Mesothelial cell of epicardium (in vitro differentiated cells): Measurements from ENCODE around the gene RNF43. TPM values are rescaled to one million over a fixed set of nuclear protein-coding genes. Genes with fewer than 3 reads are reported as not detected.

Source experiments
- DNase-seq, 2 experiments: peaks; one replicate each; pipeline ENCODE4 v3.0.0; 2021; ENCODE audit warnings: low spot score in 2 of 2; ENCODE audit not compliant: unreplicated experiment in 2 of 2
- H3K27ac Mint-ChIP-seq: 2 replicates; pipeline ENCODE4 v1.8.0; 2021; ENCODE audit warnings: mixed read lengths
- H3K27me3 Mint-ChIP-seq: 2 replicates; pipeline ENCODE4 v1.8.0; 2021; ENCODE audit warnings: low read depth, mixed read lengths
- H3K36me3 Mint-ChIP-seq: 2 replicates; pipeline ENCODE4 v1.8.0; 2021; ENCODE audit warnings: mixed read lengths
- H3K4me1 Mint-ChIP-seq: 2 replicates; pipeline ENCODE4 v1.8.0; 2021; ENCODE audit warnings: mixed read lengths
- H3K4me3 Mint-ChIP-seq: 2 replicates; pipeline ENCODE4 v1.8.0; 2021; ENCODE audit warnings: mild to moderate bottlenecking, moderate library complexity, mixed read lengths
- H3K9me3 Mint-ChIP-seq: 2 replicates; pipeline ENCODE4 v1.8.0; 2021; ENCODE audit warnings: mixed read lengths
- total RNA-seq: library from RNA; stranded (reverse); gene quantifications from 3 replicates; pipeline ENCODE4 v1.2.1, GENCODE V29; 2021
- TF ChIP-seq, protein P1 (sequence below): fragments of 200-600 bp; sonication (generic); IDR thresholded peaks from one replicate; pipeline ENCODE4 v1.5.0; 2021; ENCODE audit warnings: antibody characterized with exemption; ENCODE audit not compliant: unreplicated experiment

Gene RNF43
- total RNA-seq, 1 donor from 2014 or later = 40.3 TPM

DNA sequence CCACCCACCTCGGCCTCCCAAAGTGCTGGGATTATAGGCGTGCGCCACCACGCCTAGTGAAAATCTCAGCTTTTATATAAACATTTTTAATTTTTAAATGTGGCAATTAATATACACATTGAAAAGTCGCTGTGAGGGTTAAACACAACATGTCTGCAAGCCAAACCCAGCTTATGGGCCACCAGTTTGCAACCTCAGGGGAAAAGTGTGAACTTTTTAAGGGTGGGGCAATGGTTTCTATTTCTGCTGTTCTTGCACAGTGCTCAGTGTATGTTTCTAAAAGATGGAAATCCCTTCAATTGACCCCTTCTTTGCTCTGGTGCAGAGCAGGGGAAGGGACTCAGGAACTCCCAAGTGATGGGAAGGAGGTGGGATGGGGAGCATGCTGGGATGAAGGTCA lies 47.0 kb downstream of the RNF43 start:
- Mint-ChIP-seq H3K27ac (no peak overlapping the region), H3K4me3 (no peak overlapping the region), H3K4me1 (peaks cover 17% of the 10 kb centered on the region), H3K27me3 (no peaks in the 10 kb centered on the region), H3K9me3 (no peaks in the 10 kb centered on the region), H3K36me3 (peaks cover 15% of the 10 kb centered on the region)
- no peak for DNase-seq
- TF ChIP-seq, protein P1, sequence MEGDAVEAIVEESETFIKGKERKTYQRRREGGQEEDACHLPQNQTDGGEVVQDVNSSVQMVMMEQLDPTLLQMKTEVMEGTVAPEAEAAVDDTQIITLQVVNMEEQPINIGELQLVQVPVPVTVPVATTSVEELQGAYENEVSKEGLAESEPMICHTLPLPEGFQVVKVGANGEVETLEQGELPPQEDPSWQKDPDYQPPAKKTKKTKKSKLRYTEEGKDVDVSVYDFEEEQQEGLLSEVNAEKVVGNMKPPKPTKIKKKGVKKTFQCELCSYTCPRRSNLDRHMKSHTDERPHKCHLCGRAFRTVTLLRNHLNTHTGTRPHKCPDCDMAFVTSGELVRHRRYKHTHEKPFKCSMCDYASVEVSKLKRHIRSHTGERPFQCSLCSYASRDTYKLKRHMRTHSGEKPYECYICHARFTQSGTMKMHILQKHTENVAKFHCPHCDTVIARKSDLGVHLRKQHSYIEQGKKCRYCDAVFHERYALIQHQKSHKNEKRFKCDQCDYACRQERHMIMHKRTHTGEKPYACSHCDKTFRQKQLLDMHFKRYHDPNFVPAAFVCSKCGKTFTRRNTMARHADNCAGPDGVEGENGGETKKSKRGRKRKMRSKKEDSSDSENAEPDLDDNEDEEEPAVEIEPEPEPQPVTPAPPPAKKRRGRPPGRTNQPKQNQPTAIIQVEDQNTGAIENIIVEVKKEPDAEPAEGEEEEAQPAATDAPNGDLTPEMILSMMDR = no peak

DNA sequence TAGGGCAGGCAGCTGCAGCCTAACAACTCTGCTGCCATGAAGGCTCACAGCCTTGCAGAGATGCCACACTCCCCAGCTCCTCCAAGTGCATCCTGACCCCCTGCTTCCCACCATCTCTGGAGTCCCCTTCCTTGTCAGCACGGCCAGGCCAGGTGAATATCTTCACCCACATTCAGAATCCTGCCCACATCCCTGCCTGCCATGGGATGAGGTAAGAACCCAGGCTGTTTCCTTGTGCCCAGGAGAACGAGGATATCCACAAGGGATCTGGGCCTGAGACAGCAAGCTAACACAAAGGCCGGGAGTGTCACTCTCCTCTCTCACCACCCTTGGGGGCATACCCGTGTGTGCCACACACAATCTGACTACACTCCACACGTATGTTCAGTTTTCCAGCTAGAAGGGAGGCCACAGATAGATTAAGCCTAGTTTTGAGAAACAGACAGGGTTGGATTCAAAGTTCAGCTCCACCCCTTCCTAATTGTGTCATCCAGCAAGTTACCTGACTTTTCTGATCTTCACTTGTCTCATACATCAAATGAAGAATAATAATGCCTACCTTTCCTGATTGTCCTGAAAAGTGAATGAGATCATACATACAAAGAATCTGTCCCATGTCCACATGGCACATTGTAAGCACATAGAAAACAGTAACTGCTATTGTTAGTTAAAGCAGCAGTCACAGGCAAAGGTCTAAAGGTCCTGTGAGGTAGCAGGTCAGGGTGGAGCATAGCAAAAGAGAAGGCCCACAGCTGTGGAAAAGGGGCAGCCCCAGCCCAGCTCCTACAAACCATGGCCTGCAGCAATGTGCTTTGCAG lies 47.9 kb downstream of the RNF43 start:
- no peak overlapping the region for H3K4me3 Mint-ChIP-seq
- H3K27ac Mint-ChIP-seq = peak overlapping the region; percentile 74
- no peak for DNase-seq
- no peaks in the 10 kb centered on the region for H3K9me3 Mint-ChIP-seq
- no peaks in the 10 kb centered on the region for H3K27me3 Mint-ChIP-seq
- TF ChIP-seq, protein P1 = no peak
- H3K4me1 Mint-ChIP-seq = peaks cover 26% of the 10 kb centered on the region
- peaks cover 15% of the 10 kb centered on the region for H3K36me3 Mint-ChIP-seq

DNA sequence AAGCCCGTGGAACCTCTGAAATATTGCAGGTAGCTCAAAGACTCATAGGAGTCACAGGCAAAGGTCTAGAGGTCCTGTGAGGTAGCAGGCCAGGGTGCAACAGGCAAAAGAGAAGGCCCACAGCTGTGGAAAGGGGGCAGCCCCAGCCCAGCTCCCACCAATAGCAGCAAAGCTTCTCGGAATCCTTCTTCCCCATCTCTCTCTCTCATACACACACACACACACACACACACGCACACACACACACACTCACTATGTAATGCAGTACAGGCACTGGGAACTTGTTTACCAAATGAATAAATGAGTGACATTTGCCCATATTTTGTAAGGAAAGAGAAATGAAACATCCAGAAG lies 48.5 kb downstream of the RNF43 start:
- H3K4me1 Mint-ChIP-seq = peaks cover 31% of the 10 kb centered on the region
- no peak overlapping the region for H3K27ac Mint-ChIP-seq
- DNase-seq = no peak
- H3K36me3 Mint-ChIP-seq = peaks cover 15% of the 10 kb centered on the region
- H3K27me3 Mint-ChIP-seq = no peaks in the 10 kb centered on the region
- TF ChIP-seq, protein P1 = no peak
- no peaks in the 10 kb centered on the region for H3K9me3 Mint-ChIP-seq
- no peak overlapping the region for H3K4me3 Mint-ChIP-seq

Other genes with a start within 250 kb of the RNF43 start
- gene EPX, start 224.8 kb downstream of the RNF43 start, total RNA-seq = not detected in 3 replicates
- gene MKS1, start 198.3 kb downstream of the RNF43 start, total RNA-seq = 31.5 to 35.8 TPM (median 32.9 TPM) in 3 replicates
- 0.16 to 0.29 TPM (median 0.27 TPM) in 3 replicates for gene LPO, start 178.9 kb downstream of the RNF43 start, total RNA-seq
- not detected in 3 replicates for gene MPO, start 136.6 kb downstream of the RNF43 start, total RNA-seq
- 87.2 to 88.8 TPM (median 88.4 TPM) in 3 replicates for gene TSPOAP1, start 88.7 kb downstream of the RNF43 start, total RNA-seq
- gene SUPT4H1, start 65.3 kb downstream of the RNF43 start, total RNA-seq = 76.8 to 90.7 TPM (median 86.6 TPM) in 3 replicates
- 0.05 to 0.09 TPM in 2 of 3 replicates, not detected in the other for gene HSF5, start 70.9 kb upstream of the RNF43 start, total RNA-seq
- gene MTMR4, start 97.1 kb upstream of the RNF43 start, total RNA-seq = 73.1 to 76.8 TPM (median 74.4 TPM) in 3 replicates